Hippocampal formation (tissue), 2 donors: ENCODE measurements around the gene MPI.
A peak's percentile ranks its signal among the peaks of the same experiment; 100 is the strongest.
"Not testable (repeated sequence)": the region's sequence is repeated elsewhere in the genome, so short reads cannot be mapped to it uniquely, and the experiment has no call there.

Source experiments
- DNase-seq, 2 donors: peaks; one replicate each; lab custom pipeline; 2025; lab: John Stamatoyannopoulos, UW

MPI gene

GRCh38 chr15:74933573-74933972, 43.7 kb downstream of the MPI start:
- DNase-seq, result no peak

- not testable (repeated sequence) for DNase-seq
Measured at GRCh38 chr15:74935193-74935592, 45.4 kb downstream of the MPI start.

- DNase-seq, result no peak
Measured at GRCh38 chr15:74937272-74937589, 47.4 kb downstream of the MPI start.

- DNase-seq, result peak; percentile 91 to 96
Measured at GRCh38 chr15:74937590-74938371, 47.9 kb downstream of the MPI start, which contains the start of gene COX5A. Gene COX5A, minus strand, starts transcription at chr15:74938073. Its CDS starts 59 bp downstream, at chr15:74938014.

- DNase-seq, result peak; percentile 65 to 71
Measured at GRCh38 chr15:74950078-74950908, 60.5 kb downstream of the MPI start.

- no peak for DNase-seq
Measured at GRCh38 chr15:74951006-74951405, 61.2 kb downstream of the MPI start.
